Superior temporal gyrus (tissue), 1 donor: ENCODE data around the gene TMEM179.

Experiments
- DNase-seq: peaks from one replicate; pipeline ENCODE4 v3.0.0-alpha.2; 2016; ENCODE audit errors: extremely low spot score

Gene TMEM179

GRCh38 chr14:104598910-104599273 is 5.7 kb downstream of the TMEM179 start:
- no peak for DNase-seq

- peak; percentile 47 for DNase-seq
These were observed 6.3 kb downstream of the TMEM179 start for GRCh38 chr14:104598039-104598909.

- no peak for DNase-seq
These were observed 7.0 kb downstream of the TMEM179 start for GRCh38 chr14:104597576-104597975.

- DNase-seq, result no peak
These were observed 7.6 kb downstream of the TMEM179 start for GRCh38 chr14:104596927-104597351.

GRCh38 chr14:104596451-104596918 is 8.1 kb downstream of the TMEM179 start:
- no peak for DNase-seq

GRCh38 chr14:104595911-104596450 is 8.6 kb downstream of the TMEM179 start:
- no peak for DNase-seq

- DNase-seq, result no peak
These were observed 9.4 kb downstream of the TMEM179 start for GRCh38 chr14:104595116-104595675.

GRCh38 chr14:104594310-104595046 is 10.1 kb downstream of the TMEM179 start:
- no peak for DNase-seq

- no peak for DNase-seq
These were observed 10.8 kb downstream of the TMEM179 start for GRCh38 chr14:104593710-104594136.

GRCh38 chr14:104593241-104593701 is 11.3 kb downstream of the TMEM179 start:
- DNase-seq, result no peak

- no peak for DNase-seq
These were observed 11.8 kb downstream of the TMEM179 start for GRCh38 chr14:104592785-104593184.

GRCh38 chr14:104592292-104592672 is 12.3 kb downstream of the TMEM179 start:
- DNase-seq, result no peak

GRCh38 chr14:104591506-104592291 is 12.9 kb downstream of the TMEM179 start:
- no peak for DNase-seq

GRCh38 chr14:104591031-104591430 is 13.5 kb downstream of the TMEM179 start:
- no peak for DNase-seq

- DNase-seq, result no peak
These were observed 14.2 kb downstream of the TMEM179 start for GRCh38 chr14:104590240-104590965.

GRCh38 chr14:104589338-104590195 is 15.0 kb downstream of the TMEM179 start:
- no peak for DNase-seq

GRCh38 chr14:104588066-104588857 is 16.3 kb downstream of the TMEM179 start:
- peak; percentile 31 for DNase-seq

- DNase-seq, result no peak
These were observed 16.9 kb downstream of the TMEM179 start for GRCh38 chr14:104587641-104588040.
